HepG2 (cell line): ENCODE results near the gene ABCC2. TPM values are rescaled to one million over a fixed set of nuclear protein-coding genes. Genes with fewer than 3 reads are reported as not detected.
A peak's percentile ranks its signal among the peaks of the same experiment; 100 is the strongest.

ENCODE experiments used
- ATAC-seq: fragments of 200-7000 bp; cut with Tn5 transposase; 3 replicates; pipeline ENCODE4 v1.9.1; 2020; ENCODE audit warnings: mild to moderate bottlenecking, moderate library complexity
- BruUV-seq: library from RNA; stranded (reverse); fragments of 400-500 nt; replicated peaks from 2 replicates; lab custom pipeline; 2021; lab: Mats Ljungman, UMichigan
- CTCF ChIA-PET: fragments of 300-600 bp; formaldehyde crosslinking; extraction: SDS; loops from one replicate; lab custom pipeline; 2021; ENCODE audit warnings: low total read pairs, inconsistent platforms, low intra/inter-chr PET ratio; lab: Yijun Ruan, JAX
- POLR2A ChIA-PET: fragments of 350-600 bp; sonication (Branson Sonifier 250); formaldehyde crosslinking; loops from one replicate; lab custom pipeline; 2020; ENCODE audit warnings: antibody characterized with exemption, inconsistent platforms; lab: Yijun Ruan, JAX
- DNase-seq: peaks from one replicate; pipeline ENCODE4 v3.0.0-alpha.2; 2015; ENCODE audit warnings: low spot score
- FAIRE-seq: peaks from 3 replicates; lab custom pipeline; 2011; peaks lifted over from hg19 to GRCh38; lab: Jason Lieb, UNC
- H2AFZ ChIP-seq: one replicate; pipeline ENCODE4 v1.6.1; 2011; ENCODE audit warnings: low read length, inconsistent platforms
- H3K27ac ChIP-seq: fragments of 300-600 bp; 3 replicates; pipeline ENCODE4 v1.8.0; 2011; ENCODE audit warnings: mixed run types, mild to moderate bottlenecking, mixed read lengths, low read length, inconsistent platforms; ENCODE audit not compliant: insufficient read depth; ENCODE audit errors: extremely low read length
- H3K27me3 ChIP-seq, 2 experiments: fragments of 200-600 bp in 1 of 2; 2 replicates in 1 of 2; 3 replicates in 1 of 2; pipeline versions ENCODE4 v1.6.0 to v1.8.0; 2011; ENCODE audit warnings: low read length in 2 of 2, mild to moderate bottlenecking in 2 of 2, moderate library complexity in 2 of 2, inconsistent platforms in 1 of 2; ENCODE audit not compliant: insufficient read depth in 2 of 2, control insufficient read depth in 1 of 2
- H3K36me3 ChIP-seq, 2 experiments: fragments of 200-600 bp in 1 of 2; replicated peaks in 1 of 2; 2 replicates in 1 of 2; 3 replicates in 1 of 2; pipeline versions ENCODE4 v1.5.1 to v1.8.0; 2011; ENCODE audit warnings: low read length in 2 of 2, inconsistent platforms in 1 of 2; ENCODE audit not compliant: insufficient read depth in 2 of 2, control insufficient read depth in 1 of 2
- H3K4me1 ChIP-seq: 2 replicates; pipeline ENCODE4 v1.5.1; 2012; ENCODE audit warnings: low read length, inconsistent platforms; ENCODE audit not compliant: insufficient read depth
- H3K4me2 ChIP-seq: 2 replicates; pipeline ENCODE4 v1.6.0; 2011; ENCODE audit warnings: low read depth, low read length, inconsistent platforms
- H3K4me3 ChIP-seq, 3 experiments: fragments of 200-600 bp in 1 of 3; sonication (generic), shearing (Covaris generic) in 1 of 3; replicated peaks in 1 of 3; 2 replicates each; pipeline ENCODE4 v1.5.1; 2011 to 2016; ENCODE audit warnings: low read length in 3 of 3, inconsistent platforms in 2 of 3, low read depth in 2 of 3, mild to moderate bottlenecking in 2 of 3, control low read depth in 1 of 3, mixed read lengths in 1 of 3; ENCODE audit not compliant: insufficient read depth in 1 of 3
- H3K79me2 ChIP-seq: one replicate; pipeline ENCODE4 v1.6.1; 2011; ENCODE audit warnings: low read length, inconsistent platforms; ENCODE audit not compliant: insufficient read depth
- H3K9ac ChIP-seq: 2 replicates; pipeline ENCODE4 v1.6.0; 2011; ENCODE audit warnings: mild to moderate bottlenecking, low read depth, low read length, inconsistent platforms; ENCODE audit not compliant: insufficient read depth
- H3K9me3 ChIP-seq: 2 replicates; pipeline ENCODE4 v1.5.1; 2012; ENCODE audit warnings: mild to moderate bottlenecking, low read length
- H4K20me1 ChIP-seq: 2 replicates; pipeline ENCODE4 v1.6.0; 2011; ENCODE audit warnings: inconsistent platforms, mild to moderate bottlenecking, low read length, moderate library complexity; ENCODE audit not compliant: insufficient read depth
- HMG20A ChIP-seq: IDR thresholded peaks from 2 replicates; pipeline ENCODE4 v1.6.1; 2016; ENCODE audit warnings: borderline replicate concordance
- RARA ChIP-seq: IDR thresholded peaks from 2 replicates; pipeline ENCODE4 v1.6.1; 2016; ENCODE audit warnings: missing genetic modification reagents, missing compliant biosample characterization
- RXRA ChIP-seq: sonication (generic); formaldehyde crosslinking; IDR thresholded peaks from 2 replicates; pipeline ENCODE4 v1.5.1; 2020; ENCODE audit warnings: missing genetic modification reagents
- ZNF839 ChIP-seq: sonication (generic); formaldehyde crosslinking; IDR thresholded peaks from 2 replicates; pipeline ENCODE4 v1.4.0; 2020; ENCODE audit warnings: missing genetic modification reagents, mild to moderate bottlenecking, borderline replicate concordance
- WGBS: methylation state at CpG from one replicate; pipeline ENCODE4 v1.1.6; 2017; ENCODE audit warnings: low lambda C conversion rate; 5-methylcytosine and 5-hydroxymethylcytosine counted together
- in situ Hi-C: cut with HindIII; loops from 2 replicates; pipeline ENCODE4 v1.10.0; 2017; ENCODE audit warnings: low pct_unique_long_range_greater_than_20kb; ENCODE audit not compliant: extremely low pct_ligation_motif_present
- intact Hi-C: fragments of 100-400 bp; cut with micrococcal nuclease; formaldehyde crosslinking; loops from one replicate; pipeline ENCODE4 v1.10.0; 2022; ENCODE audit not compliant: unreplicated experiment
- polyA plus RNA-seq, 8 experiments: library from polyadenylated mRNA; depleted of rRNA in 3 of 8; stranded (reverse) in 7 of 8; unstranded in 1 of 8; fragments of >200 nt; fragmentation: Illumina TruSeq in 4 of 8; extraction: Trizol in 4 of 8; gene quantifications; 2 replicates each; pipeline versions ENCODE4 v1.2.1 to v1.2.3, GENCODE V29; 2011 to 2016; ENCODE audit warnings: low read depth in 4 of 8, missing spikeins in 1 of 8, mixed read lengths in 1 of 8; ENCODE audit not compliant: insufficient read depth in 1 of 8
- total RNA-seq, 5 experiments: library from RNA; depleted of rRNA; stranded (reverse); fragments of >200 nt; fragmentation: Illumina TruSeq; extraction: Trizol; gene quantifications; 2 replicates each; pipeline ENCODE4 v1.2.3, GENCODE V29; 2016; ENCODE audit warnings: low read depth in 1 of 5
- TF ChIP-seq, protein P1 (sequence below): sonication (generic); formaldehyde crosslinking; IDR thresholded peaks from 2 replicates; pipeline ENCODE4 v1.4.0; 2020; ENCODE audit warnings: missing genetic modification reagents
- TF ChIP-seq, protein P2 (sequence below): sonication (generic); formaldehyde crosslinking; IDR thresholded peaks from 2 replicates; pipeline ENCODE4 v1.9.0; 2021; ENCODE audit warnings: missing genetic modification reagents, borderline replicate concordance
- TF ChIP-seq, protein P3 (sequence below): IDR thresholded peaks from 2 replicates; pipeline ENCODE4 v1.6.1; 2016; ENCODE audit warnings: low read depth, missing genetic modification reagents, missing compliant biosample characterization
- TF ChIP-seq, protein P4 (sequence below): sonication (generic); formaldehyde crosslinking; IDR thresholded peaks from 2 replicates; pipeline ENCODE4 v1.8.0; 2022; ENCODE audit warnings: low read depth, missing genetic modification reagents

The ABCC2 gene
- total and polyA plus RNA-seq, 2 of the 13 experiments (the other 11 are each of a cell fraction or from before 2014, with no cell fraction given) = 181 to 497 TPM

DNA sequence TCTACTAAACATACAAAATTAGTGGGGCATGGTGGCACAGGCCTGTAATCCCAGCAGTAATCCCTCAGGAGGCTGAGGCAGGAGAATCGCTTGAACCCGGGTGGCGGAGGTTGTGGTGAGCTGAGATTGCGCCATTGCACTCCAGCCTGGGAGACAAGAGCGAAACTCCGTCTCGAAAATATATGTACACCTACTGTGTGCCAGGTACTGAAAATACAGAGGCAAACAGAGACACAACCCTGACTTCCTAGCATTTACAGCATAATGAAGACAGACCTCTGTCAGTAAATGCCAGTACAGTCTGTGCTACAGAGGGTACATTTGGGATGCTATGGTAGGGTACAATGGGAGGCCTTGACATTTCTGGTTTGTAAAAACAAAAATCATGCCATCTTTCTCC is 66.6 kb downstream of the ABCC2 start (continued):
- TF ChIP-seq, protein P1, sequence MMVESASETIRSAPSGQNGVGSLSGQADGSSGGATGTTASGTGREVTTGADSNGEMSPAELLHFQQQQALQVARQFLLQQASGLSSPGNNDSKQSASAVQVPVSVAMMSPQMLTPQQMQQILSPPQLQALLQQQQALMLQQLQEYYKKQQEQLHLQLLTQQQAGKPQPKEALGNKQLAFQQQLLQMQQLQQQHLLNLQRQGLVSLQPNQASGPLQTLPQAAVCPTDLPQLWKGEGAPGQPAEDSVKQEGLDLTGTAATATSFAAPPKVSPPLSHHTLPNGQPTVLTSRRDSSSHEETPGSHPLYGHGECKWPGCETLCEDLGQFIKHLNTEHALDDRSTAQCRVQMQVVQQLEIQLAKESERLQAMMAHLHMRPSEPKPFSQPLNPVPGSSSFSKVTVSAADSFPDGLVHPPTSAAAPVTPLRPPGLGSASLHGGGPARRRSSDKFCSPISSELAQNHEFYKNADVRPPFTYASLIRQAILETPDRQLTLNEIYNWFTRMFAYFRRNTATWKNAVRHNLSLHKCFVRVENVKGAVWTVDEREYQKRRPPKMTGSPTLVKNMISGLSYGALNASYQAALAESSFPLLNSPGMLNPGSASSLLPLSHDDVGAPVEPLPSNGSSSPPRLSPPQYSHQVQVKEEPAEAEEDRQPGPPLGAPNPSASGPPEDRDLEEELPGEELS (CRISPR knock-in tag) = 0 out of 2 replicates have a peak, but pooled peaks have one; percentile 0

DNA sequence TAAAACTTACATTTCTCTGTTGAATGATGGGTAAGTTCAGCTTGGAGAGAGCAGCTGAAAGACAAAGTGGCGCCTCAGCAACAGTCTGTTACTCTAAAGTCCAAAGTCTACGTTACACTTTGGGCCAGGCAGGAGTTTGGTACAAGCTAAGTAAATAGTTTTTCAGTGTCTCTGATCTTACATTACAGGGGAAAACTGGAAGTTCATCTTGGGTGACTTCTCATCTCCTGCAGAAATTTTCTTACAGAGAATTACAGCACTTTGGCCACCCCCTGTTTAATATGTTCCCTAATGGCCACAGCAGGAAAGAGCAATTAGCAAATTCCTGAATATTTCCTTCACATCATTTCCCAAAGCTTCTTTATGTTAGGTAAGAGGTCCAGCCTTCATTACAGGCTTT is 67.1 kb downstream of the ABCC2 start:
- Histone ChIP-seq H3K79me2 (no peaks in the 10 kb centered on the region), H3K9ac (no peak overlapping the region), H4K20me1 (peaks cover 5% of the 10 kb centered on the region), H3K9me3 (no peaks in the 10 kb centered on the region), H3K36me3 (peaks cover 27 to 74% of the 10 kb centered on the region in 2 experiments), H3K27ac (peak overlapping the region; percentile 69), H3K4me1 (peaks cover 52% of the 10 kb centered on the region), H3K27me3 (no peaks in the 10 kb centered on the region), H3K4me2 (peak overlapping the region; percentile 21), H2AFZ (no peak overlapping the region), H3K4me3 (no peak overlapping the region)
- CTCF ChIA-PET = no interaction called here
- WGBS = 6% methylated on average over 2 of the region's 2 CpGs
- ATAC-seq (peak; percentile 66), FAIRE-seq (peak; percentile 95), DNase-seq (peak; percentile 85)
- intact Hi-C loops (no loop called here), in situ Hi-C loops (no loop called here)
- no TSS peak for BruUV-seq
- POLR2A ChIA-PET = interaction anchor here (0.9 to 1.3 kb wide), 2 partner anchors 10 to 117 kb away, joined by 3 to 4 read pairs; partner anchors contain the start of genes COX15 and CUTC
- TF ChIP-seq, protein P2, sequence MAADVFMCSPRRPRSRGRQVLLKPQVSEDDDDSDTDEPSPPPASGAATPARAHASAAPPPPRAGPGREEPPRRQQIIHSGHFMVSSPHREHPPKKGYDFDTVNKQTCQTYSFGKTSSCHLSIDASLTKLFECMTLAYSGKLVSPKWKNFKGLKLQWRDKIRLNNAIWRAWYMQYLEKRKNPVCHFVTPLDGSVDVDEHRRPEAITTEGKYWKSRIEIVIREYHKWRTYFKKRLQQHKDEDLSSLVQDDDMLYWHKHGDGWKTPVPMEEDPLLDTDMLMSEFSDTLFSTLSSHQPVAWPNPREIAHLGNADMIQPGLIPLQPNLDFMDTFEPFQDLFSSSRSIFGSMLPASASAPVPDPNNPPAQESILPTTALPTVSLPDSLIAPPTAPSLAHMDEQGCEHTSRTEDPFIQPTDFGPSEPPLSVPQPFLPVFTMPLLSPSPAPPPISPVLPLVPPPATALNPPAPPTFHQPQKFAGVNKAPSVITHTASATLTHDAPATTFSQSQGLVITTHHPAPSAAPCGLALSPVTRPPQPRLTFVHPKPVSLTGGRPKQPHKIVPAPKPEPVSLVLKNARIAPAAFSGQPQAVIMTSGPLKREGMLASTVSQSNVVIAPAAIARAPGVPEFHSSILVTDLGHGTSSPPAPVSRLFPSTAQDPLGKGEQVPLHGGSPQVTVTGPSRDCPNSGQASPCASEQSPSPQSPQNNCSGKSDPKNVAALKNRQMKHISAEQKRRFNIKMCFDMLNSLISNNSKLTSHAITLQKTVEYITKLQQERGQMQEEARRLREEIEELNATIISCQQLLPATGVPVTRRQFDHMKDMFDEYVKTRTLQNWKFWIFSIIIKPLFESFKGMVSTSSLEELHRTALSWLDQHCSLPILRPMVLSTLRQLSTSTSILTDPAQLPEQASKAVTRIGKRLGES (CRISPR knock-in tag) = no peak
- TF ChIP-seq RXRA (peak; percentile 26; the same call in 1 of the 2 replicates), ZNF839 (CRISPR knock-in tag) (no peak), RARA (peak; percentile 41; the same call in 1 of the 2 replicates), HMG20A (CRISPR knock-in tag) (peak; percentile 33; the same call in 1 of the 2 replicates)
- TF ChIP-seq, protein P3, sequence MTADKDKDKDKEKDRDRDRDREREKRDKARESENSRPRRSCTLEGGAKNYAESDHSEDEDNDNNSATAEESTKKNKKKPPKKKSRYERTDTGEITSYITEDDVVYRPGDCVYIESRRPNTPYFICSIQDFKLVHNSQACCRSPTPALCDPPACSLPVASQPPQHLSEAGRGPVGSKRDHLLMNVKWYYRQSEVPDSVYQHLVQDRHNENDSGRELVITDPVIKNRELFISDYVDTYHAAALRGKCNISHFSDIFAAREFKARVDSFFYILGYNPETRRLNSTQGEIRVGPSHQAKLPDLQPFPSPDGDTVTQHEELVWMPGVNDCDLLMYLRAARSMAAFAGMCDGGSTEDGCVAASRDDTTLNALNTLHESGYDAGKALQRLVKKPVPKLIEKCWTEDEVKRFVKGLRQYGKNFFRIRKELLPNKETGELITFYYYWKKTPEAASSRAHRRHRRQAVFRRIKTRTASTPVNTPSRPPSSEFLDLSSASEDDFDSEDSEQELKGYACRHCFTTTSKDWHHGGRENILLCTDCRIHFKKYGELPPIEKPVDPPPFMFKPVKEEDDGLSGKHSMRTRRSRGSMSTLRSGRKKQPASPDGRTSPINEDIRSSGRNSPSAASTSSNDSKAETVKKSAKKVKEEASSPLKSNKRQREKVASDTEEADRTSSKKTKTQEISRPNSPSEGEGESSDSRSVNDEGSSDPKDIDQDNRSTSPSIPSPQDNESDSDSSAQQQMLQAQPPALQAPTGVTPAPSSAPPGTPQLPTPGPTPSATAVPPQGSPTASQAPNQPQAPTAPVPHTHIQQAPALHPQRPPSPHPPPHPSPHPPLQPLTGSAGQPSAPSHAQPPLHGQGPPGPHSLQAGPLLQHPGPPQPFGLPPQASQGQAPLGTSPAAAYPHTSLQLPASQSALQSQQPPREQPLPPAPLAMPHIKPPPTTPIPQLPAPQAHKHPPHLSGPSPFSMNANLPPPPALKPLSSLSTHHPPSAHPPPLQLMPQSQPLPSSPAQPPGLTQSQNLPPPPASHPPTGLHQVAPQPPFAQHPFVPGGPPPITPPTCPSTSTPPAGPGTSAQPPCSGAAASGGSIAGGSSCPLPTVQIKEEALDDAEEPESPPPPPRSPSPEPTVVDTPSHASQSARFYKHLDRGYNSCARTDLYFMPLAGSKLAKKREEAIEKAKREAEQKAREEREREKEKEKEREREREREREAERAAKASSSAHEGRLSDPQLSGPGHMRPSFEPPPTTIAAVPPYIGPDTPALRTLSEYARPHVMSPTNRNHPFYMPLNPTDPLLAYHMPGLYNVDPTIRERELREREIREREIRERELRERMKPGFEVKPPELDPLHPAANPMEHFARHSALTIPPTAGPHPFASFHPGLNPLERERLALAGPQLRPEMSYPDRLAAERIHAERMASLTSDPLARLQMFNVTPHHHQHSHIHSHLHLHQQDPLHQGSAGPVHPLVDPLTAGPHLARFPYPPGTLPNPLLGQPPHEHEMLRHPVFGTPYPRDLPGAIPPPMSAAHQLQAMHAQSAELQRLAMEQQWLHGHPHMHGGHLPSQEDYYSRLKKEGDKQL (CRISPR knock-in tag) = no peak
- TF ChIP-seq, protein P4, sequence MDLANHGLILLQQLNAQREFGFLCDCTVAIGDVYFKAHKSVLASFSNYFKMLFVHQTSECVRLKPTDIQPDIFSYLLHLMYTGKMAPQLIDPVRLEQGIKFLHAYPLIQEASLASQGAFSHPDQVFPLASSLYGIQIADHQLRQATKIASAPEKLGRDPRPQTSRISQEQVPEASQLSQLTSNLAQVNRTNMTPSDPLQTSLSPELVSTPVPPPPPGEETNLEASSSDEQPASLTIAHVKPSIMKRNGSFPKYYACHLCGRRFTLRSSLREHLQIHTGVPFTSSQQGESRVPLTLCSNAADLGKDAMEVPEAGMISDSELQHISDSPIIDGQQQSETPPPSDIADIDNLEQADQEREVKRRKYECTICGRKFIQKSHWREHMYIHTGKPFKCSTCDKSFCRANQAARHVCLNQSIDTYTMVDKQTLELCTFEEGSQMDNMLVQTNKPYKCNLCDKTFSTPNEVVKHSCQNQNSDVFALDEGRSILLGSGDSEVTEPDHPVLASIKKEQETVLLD (CRISPR knock-in tag) = no peak
